Stimulated activated naive B cell treated with anti-CD40 and anti-IgM and Interleukin-4, amounts not matched to agents 10 μg/mL and 1 μg/mL and 100 μg/mL, for 72 hours (primary cell): ENCODE data around the gene NOTUM.

Experiments used
- ATAC-seq, 2 donors: fragments of 150-1000 bp; cut with Tn5 transposase; replicated peaks; 2 replicates each; pipeline ENCODE4 v1.10.0; 2021; ENCODE audit warnings: moderate library complexity in 1 of 2
- DNase-seq: peaks from one replicate; pipeline ENCODE4 v3.0.0; 2021
- H3K27ac Mint-ChIP-seq: one replicate; pipeline ENCODE4 v1.8.0; 2022; ENCODE audit warnings: mild to moderate bottlenecking, mixed read lengths
- H3K27me3 Mint-ChIP-seq, 2 donors: one replicate each; pipeline ENCODE4 v1.8.0; 2022; ENCODE audit warnings: mixed read lengths in 2 of 2
- H3K36me3 Mint-ChIP-seq, 2 donors: one replicate each; pipeline ENCODE4 v1.8.0; 2022; ENCODE audit warnings: mixed read lengths in 2 of 2, mild to moderate bottlenecking in 1 of 2
- H3K4me1 Mint-ChIP-seq, 2 donors: one replicate each; pipeline ENCODE4 v1.8.0; 2022; ENCODE audit warnings: mixed read lengths in 2 of 2, mild to moderate bottlenecking in 1 of 2
- H3K4me3 Mint-ChIP-seq, 2 donors: one replicate each; pipeline ENCODE4 v1.8.0; 2022; ENCODE audit warnings: mild to moderate bottlenecking in 2 of 2, mixed read lengths in 2 of 2, moderate library complexity in 1 of 2
- H3K9me3 Mint-ChIP-seq, 2 donors: one replicate each; pipeline ENCODE4 v1.8.0; 2022; ENCODE audit warnings: mixed read lengths in 2 of 2, mild to moderate bottlenecking in 1 of 2

The NOTUM gene

GRCh38 chr17:82000803-82001570 lies 40.0 kb upstream of the NOTUM start:
- Mint-ChIP-seq H3K36me3 (peaks cover 5 to 15% of the 10 kb centered on the region in 2 donors), H3K4me1 (peaks cover 3 to 6% of the 10 kb centered on the region in 2 donors), H3K27ac (no peak overlapping the region), H3K4me3 (no peak overlapping the region), H3K9me3 (no peaks in the 10 kb centered on the region), H3K27me3 (no peaks in the 10 kb centered on the region)
- peak in 1 of 2 donors; percentile 21 for ATAC-seq
- DNase-seq = no peak

GRCh38 chr17:81999976-82000802 lies 39.2 kb upstream of the NOTUM start:
- Mint-ChIP-seq H3K36me3 (peaks cover 4 to 17% of the 10 kb centered on the region in 2 donors), H3K4me3 (no peak overlapping the region), H3K9me3 (no peaks in the 10 kb centered on the region), H3K27ac (no peak overlapping the region), H3K4me1 (peaks cover 3 to 6% of the 10 kb centered on the region in 2 donors), H3K27me3 (no peaks in the 10 kb centered on the region)
- ATAC-seq (no peak), DNase-seq (no peak)

- H3K4me3 Mint-ChIP-seq = no peak overlapping the region
- H3K9me3 Mint-ChIP-seq = no peaks in the 10 kb centered on the region
- H3K36me3 Mint-ChIP-seq = peaks cover 7 to 17% of the 10 kb centered on the region in 2 donors
- no peak overlapping the region for H3K27ac Mint-ChIP-seq
- DNase-seq = no peak
- H3K4me1 Mint-ChIP-seq = peaks cover 3 to 6% of the 10 kb centered on the region in 2 donors
- H3K27me3 Mint-ChIP-seq = no peaks in the 10 kb centered on the region
- ATAC-seq = no peak
Observed at GRCh38 chr17:81999587-81999975, 38.6 kb upstream of the NOTUM start.

- no peak for DNase-seq
- Mint-ChIP-seq H3K27me3 (no peaks in the 10 kb centered on the region), H3K36me3 (peaks cover 10 to 17% of the 10 kb centered on the region in 2 donors), H3K4me1 (peaks cover 3 to 7% of the 10 kb centered on the region in 2 donors), H3K4me3 (no peak overlapping the region), H3K9me3 (no peaks in the 10 kb centered on the region), H3K27ac (no peak overlapping the region)
- ATAC-seq = no peak
Observed at GRCh38 chr17:81998691-81999438, 37.9 kb upstream of the NOTUM start.

GRCh38 chr17:81998212-81998611 lies 37.2 kb upstream of the NOTUM start:
- Mint-ChIP-seq H3K27me3 (no peaks in the 10 kb centered on the region), H3K36me3 (peaks cover 10 to 21% of the 10 kb centered on the region in 2 donors), H3K4me1 (peaks cover 5 to 12% of the 10 kb centered on the region in 2 donors), H3K27ac (no peak overlapping the region), H3K9me3 (no peaks in the 10 kb centered on the region), H3K4me3 (no peak overlapping the region)
- no peak for ATAC-seq
- DNase-seq = no peak

- Mint-ChIP-seq H3K36me3 (peaks cover 13 to 21% of the 10 kb centered on the region in 2 donors), H3K9me3 (no peaks in the 10 kb centered on the region), H3K27ac (no peak overlapping the region), H3K4me3 (no peak overlapping the region), H3K4me1 (peaks cover 5 to 13% of the 10 kb centered on the region in 2 donors), H3K27me3 (no peaks in the 10 kb centered on the region)
- no peak for ATAC-seq
- no peak for DNase-seq
Observed at GRCh38 chr17:81996757-81997441, 35.9 kb upstream of the NOTUM start.

- no peaks in the 10 kb centered on the region for H3K27me3 Mint-ChIP-seq
- H3K9me3 Mint-ChIP-seq = no peaks in the 10 kb centered on the region
- no peak for DNase-seq
- H3K27ac Mint-ChIP-seq = no peak overlapping the region
- H3K36me3 Mint-ChIP-seq = peaks cover 13 to 21% of the 10 kb centered on the region in 2 donors
- ATAC-seq = no peak
- no peak overlapping the region for H3K4me3 Mint-ChIP-seq
- peaks cover 5 to 15% of the 10 kb centered on the region in 2 donors for H3K4me1 Mint-ChIP-seq
Observed at GRCh38 chr17:81996232-81996756, 35.3 kb upstream of the NOTUM start.

- H3K4me3 Mint-ChIP-seq = no peak overlapping the region
- H3K9me3 Mint-ChIP-seq = no peaks in the 10 kb centered on the region
- H3K4me1 Mint-ChIP-seq = peaks cover 5 to 15% of the 10 kb centered on the region in 2 donors
- H3K27me3 Mint-ChIP-seq = no peaks in the 10 kb centered on the region
- peaks cover 14 to 23% of the 10 kb centered on the region in 2 donors for H3K36me3 Mint-ChIP-seq
- no peak overlapping the region for H3K27ac Mint-ChIP-seq
- no peak for DNase-seq
- no peak for ATAC-seq
Observed at GRCh38 chr17:81995463-81996231, 34.7 kb upstream of the NOTUM start.

GRCh38 chr17:81994593-81995462 lies 33.8 kb upstream of the NOTUM start:
- H3K9me3 Mint-ChIP-seq = no peaks in the 10 kb centered on the region
- H3K4me3 Mint-ChIP-seq = no peak overlapping the region
- no peak for ATAC-seq

GRCh38 chr17:81993729-81994592 lies 33.0 kb upstream of the NOTUM start:
- H3K4me3 Mint-ChIP-seq = no peak overlapping the region
- H3K9me3 Mint-ChIP-seq = no peaks in the 10 kb centered on the region
- H3K27ac Mint-ChIP-seq = no peak overlapping the region
- no peaks in the 10 kb centered on the region for H3K27me3 Mint-ChIP-seq
- H3K4me1 Mint-ChIP-seq = peaks cover 5 to 21% of the 10 kb centered on the region in 2 donors
- ATAC-seq (no peak), DNase-seq (no peak)
- peaks cover 21 to 29% of the 10 kb centered on the region in 2 donors for H3K36me3 Mint-ChIP-seq

More at GRCh38 chr17:81994593-81995462, 33.8 kb upstream of the NOTUM start:
- no peak for DNase-seq
- Mint-ChIP-seq H3K36me3 (peaks cover 16 to 26% of the 10 kb centered on the region in 2 donors), H3K27me3 (no peaks in the 10 kb centered on the region), H3K4me1 (peaks cover 3 to 15% of the 10 kb centered on the region in 2 donors), H3K27ac (no peak overlapping the region)

- no peak for DNase-seq
- Mint-ChIP-seq H3K4me3 (no peak overlapping the region), H3K36me3 (peaks cover 24 to 30% of the 10 kb centered on the region in 2 donors), H3K4me1 (peaks cover 5 to 21% of the 10 kb centered on the region in 2 donors), H3K27me3 (no peaks in the 10 kb centered on the region), H3K9me3 (no peaks in the 10 kb centered on the region), H3K27ac (no peak overlapping the region)
- ATAC-seq = no peak
Observed at GRCh38 chr17:81992306-81993102, 31.5 kb upstream of the NOTUM start.
